Smooth muscle cell of trachea (primary cell): ENCODE results near the gene DDA1. TPM values are rescaled to one million over a fixed set of nuclear protein-coding genes. Genes with fewer than 3 reads are reported as not detected.

Experiments
- total RNA-seq: library from RNA; depleted of rRNA; stranded (reverse); fragments of >200 nt; gene quantifications from 2 replicates; pipeline ENCODE4 v1.2.1, GENCODE V29; 2014

The DDA1 gene
- 12.2 and 12.9 TPM in 2 replicates for total RNA-seq

DNA sequence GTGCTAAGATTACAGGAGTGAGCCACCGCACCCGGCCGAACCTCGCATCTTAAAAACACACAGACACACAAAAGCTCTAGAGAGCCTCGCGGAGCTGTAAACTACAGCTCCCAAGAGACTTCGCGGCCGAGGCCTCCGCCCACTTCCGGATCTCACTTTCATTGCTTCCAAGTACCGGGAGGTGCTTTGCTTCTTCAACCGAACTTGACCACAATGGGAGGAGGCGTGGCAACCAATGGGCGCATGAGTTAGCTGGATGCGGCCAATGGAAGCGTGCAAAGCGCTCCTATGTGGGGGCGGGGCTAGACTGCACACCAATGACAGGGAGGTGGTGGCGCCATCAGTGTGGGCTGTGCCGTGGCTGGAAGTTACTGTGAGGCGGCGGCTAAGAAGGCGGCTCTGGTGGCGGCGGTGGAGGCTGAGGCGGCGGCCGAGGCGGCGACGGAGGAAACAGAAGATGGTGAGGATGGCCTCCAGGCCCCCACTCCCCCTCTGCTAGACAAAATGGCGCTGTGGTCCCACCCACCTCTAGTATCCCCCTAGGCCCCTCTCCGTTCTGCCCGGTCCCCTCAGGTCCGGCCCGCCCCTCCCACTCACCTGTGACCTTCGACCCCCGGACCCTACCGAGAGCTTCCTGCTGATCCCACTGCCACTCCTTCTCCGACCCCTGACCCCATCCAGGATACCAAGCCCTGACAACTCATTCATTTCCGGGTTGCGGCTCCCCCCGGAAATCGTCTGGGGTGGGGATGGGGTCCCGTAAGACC lies at the start of gene DDA1:
TSS of gene DDA1 (plus strand) at position 366 of the 767 bp plus-strand sequence. CDS start at position 458, 92 bp downstream.

DNA sequence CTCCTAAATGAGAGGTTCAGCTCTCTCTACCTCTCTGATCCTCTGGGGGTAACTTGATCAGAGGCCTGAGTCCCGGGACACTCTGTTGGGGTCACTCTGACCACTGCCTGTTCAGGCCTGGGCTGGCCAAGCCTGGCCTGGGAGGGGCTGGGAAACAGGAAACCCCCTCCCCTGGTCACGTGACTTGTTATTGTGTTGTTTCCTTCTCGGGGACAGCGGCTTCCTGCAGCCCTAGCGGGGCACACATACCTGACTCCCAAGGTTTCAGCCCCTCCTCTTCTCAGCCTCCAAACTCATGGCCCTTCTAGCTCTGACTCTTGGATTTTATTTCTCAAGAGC lies 44.8 kb upstream of the DDA1 start, which contains the start of gene USHBP1:
TSS of gene USHBP1 (minus strand) at position 105 of the 339 bp plus-strand sequence. CDS start 446 bp downstream, outside the sequence.

DNA sequence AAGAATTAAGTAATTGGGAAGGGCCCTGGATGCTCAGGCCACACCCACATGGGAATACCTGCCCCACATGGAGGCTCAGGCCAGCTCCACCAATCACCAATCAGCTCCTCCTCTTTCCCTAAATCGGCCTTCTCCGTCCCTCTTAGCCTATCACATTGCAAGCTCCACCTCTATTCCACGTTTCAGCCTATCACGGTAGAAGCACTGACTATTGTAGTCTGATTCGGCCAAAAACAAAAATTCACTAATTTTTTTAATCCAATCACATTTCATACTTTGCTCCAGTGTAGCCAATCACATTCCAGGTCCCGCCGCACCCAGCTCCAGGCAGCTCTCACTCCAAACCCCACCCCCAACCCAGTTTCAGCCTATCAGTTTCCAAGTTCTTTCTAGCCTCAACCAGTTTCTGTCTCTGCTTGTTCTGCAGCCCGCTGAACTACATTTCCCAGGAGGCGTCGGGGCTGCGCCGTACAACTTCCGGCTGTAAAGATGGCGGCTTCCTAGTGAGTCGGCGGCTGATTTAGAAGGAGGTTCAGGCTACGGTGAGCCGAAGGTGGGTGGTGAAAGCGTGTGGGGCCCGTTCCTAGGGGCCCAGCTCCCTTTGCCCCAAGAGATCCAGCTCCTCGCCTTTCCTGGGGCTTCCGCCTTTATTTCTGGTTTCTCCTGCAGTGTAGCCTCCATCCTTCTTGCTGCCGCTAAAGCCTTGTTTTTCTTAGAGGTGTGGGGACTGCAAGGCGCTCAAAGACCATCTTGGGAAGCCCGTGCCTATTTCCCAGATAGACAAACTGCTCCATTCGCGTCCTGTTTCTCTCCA lies 42.2 kb upstream of the DDA1 start, which contains the start of gene BABAM1:
TSS of gene BABAM1 (plus strand) at position 469 of the 814 bp plus-strand sequence. CDS start 1,364 bp downstream, outside the sequence.

DNA sequence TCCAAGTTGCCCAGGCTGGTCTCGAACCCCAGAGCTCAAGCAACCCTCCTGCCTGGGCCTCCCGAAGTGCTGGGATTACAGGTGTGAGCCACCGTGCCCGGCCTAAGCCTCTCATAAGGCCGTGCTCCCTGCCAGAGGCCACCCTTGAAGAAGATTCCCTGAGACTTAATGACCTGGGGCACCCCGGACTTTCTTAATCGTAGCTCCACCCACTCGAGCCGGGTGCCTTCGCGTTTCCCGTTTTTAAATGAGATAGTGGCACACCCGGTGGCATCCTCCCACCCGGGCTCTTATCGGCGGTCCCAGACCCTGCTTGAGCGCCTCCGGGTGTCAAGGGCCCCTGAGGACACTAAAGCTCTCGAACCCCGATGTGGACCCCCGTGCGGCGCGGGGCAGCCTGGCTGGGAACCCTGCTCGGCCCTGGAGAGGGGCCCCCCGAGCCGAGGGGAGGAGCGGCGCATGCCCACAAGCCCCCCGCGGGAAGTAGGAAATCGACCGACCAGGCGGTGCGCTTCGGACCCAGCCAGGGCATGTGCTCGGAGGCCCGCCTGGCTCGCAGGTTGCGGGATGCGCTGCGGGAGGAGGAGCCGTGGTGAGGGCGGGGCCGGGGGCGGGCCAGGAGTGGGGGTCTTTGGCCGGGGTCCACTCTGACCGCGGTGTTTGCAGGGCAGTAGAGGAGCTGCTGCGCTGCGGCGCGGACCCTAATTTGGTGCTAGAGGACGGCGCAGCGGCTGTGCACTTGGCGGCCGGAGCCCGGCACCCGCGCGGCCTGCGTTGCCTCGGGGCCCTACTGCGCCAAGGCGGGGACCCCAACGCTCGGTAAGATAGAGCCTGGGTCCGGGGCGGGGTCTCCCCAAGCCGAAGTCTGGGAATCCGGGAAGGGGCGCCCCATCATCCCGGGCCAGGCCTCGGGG lies 27.7 kb upstream of the DDA1 start, which contains the start of gene ANKLE1:
TSS of gene ANKLE1 (plus strand) at position 511 of the 914 bp plus-strand sequence. CDS start at position 531, 20 bp downstream.

DNA sequence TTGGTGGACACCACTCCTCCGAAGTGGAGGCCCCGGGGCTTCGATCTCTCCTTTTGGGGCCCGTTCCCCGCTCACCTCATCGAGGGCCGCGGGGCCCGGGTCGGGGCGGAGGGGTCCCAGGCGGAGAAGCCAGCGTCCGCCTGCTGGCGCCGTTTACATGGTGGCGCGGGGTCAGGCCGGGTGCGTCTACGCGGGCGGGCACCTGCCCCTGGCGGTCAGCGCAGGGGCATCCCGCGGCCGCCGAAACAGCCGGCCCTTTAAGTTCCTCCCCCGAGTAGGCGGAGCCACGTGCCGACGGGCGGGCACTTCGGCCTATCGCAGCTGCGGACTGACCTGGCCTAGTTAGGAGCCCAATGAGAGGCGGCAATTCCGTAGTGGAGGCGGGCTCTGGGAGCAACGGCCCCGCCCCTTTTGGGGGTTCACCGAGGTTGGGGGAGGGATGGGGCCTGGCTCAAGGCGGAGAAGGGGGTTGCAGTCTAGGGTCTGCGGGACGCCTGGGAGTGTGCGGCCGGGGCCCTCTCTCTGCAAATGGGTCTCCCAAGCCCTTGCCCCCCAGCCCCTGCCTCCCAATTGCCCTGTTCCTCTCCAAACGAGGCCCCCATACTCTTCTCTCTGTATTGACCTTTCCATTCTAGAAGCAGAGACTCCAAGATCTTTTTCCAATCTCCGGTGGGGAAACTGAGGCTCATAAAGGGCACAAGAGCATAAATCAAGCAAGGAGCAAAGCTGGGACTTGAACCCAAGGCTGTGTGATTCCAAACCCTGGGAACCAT lies 6.0 kb upstream of the DDA1 start, which contains the start of gene ABHD8:
TSS of gene ABHD8 (minus strand) at position 259 of the 773 bp plus-strand sequence. CDS start 1,809 bp downstream, outside the sequence.

DNA sequence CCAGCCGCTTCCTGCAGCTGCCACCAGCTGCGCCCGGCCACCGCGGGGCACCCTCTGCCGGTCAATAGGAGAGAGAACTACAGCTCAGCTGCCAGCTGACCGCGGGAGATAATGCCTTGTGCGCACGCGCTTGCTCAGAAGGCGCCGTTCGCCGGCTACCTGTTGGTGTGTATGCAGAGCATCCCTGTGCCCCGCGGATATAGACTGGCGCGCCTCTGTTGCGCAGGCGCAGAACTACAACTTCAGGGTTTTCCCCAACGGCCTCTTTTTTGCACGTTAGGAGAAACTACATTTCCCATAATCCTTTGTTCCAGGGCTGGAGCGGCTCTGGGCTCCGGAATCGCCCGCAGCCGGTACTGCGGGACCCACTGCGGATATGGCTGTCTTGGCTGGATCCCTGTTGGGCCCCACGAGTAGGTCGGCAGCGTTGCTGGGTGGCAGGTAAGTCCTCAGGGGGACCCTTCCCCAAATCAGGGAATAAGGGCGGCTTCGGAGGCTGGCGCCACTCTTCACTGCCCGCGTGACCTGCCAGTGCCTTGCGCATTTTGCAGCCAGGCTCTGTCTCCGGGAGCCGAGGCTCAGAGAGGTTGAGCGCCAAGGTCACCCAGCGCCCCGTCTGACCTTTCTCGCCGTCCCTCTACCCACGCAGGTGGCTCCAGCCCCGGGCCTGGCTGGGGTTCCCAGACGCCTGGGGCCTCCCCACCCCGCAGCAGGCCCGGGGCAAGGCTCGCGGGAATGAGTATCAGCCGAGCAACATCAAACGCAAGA lies 3.7 kb upstream of the DDA1 start, which contains the start of gene MRPL34:
TSS of gene MRPL34 (plus strand) at position 356 of the 768 bp plus-strand sequence. CDS start at position 377, 21 bp downstream.

DNA sequence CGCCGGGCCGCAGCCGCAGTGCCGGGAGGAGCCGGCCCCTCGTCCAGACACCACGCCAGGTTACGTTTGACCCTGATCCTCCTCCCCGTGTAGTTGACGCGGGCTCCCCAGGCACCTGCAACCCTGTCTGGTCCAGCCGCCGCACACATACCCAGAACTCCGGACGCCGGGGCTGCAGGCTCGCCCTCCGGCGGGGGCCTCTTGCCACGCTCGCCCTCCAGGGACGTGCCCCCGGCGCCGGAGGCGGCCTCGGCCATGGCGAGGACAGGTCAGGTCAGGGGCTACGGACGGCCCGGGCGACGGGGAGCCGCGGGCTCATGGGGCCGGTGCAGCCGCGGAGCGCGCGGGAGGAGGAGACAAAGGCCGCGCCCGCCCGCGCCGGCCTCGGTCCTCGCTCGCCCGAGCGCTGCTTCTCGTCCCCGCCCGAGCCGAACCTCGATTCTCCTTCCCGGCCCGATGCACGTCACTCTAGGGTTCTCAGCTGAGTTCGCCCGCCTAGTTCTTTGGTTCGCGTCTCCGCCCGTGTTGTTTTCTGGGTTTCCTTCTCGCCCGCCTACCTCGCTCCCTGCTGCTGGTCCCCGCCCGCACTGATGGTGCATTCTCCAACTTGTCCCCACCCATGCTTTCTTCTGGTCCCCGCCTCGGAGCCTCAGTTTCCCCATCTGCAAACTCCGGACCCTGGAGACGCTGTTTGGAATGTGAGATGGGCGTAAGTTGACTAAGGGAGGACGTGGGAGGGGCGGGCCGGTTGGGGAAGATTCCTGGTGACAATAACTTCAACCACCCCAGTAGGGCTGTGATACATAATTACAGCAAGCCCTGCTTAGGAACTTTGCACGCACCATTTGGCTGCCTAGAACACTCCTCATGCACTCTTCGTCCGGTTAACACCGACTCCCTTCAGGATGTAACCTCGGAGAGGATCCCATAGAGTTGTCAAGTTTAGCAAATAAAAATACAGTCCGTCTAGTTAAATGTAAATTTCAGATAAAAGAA lies 25.3 kb downstream of the DDA1 start, which contains the start of gene ANO8:
TSS of gene ANO8 (minus strand) at position 442 of the 996 bp plus-strand sequence. CDS start at position 257, 185 bp downstream.

DNA sequence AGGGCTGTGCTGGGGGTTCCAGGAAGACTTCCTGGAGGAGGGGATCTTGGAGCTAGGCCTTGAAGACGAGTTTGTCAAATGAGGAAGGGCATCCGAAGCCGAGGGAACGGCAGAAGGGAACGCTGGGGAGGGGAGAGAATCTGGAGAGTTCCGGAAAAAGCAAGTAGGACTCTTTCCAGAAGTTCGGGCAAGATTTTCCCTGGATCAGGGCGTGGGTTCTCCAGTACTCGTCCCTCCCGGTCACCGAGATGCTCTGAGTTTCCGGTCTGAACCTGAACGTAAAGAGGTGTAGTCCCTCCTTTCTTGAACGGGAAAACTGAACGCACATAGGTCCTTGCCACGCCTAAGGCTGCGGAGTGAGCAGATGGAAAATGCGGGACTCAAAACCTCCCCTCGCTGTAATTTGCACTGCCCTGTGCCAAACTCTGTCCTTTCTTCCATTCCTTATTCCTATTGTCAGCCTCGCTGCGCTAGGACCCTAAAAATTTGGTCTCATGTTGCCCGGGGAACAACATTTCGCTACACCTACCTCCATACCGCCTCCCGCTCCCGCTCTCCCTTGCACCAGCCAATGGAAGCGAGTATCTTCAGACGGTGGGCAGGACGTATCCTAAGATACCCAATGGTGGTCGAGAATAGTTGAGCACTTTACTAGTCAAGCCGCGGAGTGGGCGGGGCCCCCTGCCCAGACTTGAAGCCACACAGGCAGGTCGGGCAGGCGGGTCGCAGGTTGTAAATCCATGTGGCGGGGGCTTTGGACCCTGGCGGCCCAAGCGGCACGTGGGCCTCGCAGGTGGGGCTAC lies 27.7 kb downstream of the DDA1 start, which contains the start of gene GTPBP3:
TSS of gene GTPBP3 (plus strand) at position 682 of the 803 bp plus-strand sequence. CDS start at position 741, 59 bp downstream.

Other genes with a start within 250 kb of the DDA1 start
- gene HAUS8, start 234.1 kb upstream of the DDA1 start, total RNA-seq, result 1.3 and 4.9 TPM in 2 replicates
- 78.8 and 104 TPM in 2 replicates for gene MYO9B, start 233.8 kb upstream of the DDA1 start, total RNA-seq
- 17.9 and 25.5 TPM in 2 replicates for gene USE1, start 94.2 kb upstream of the DDA1 start, total RNA-seq
- 3.1 and 3.8 TPM in 2 replicates for gene OCEL1, start 83.3 kb upstream of the DDA1 start, total RNA-seq
- 34.8 and 67.5 TPM in 2 replicates for gene NR2F6, start 63.6 kb upstream of the DDA1 start, total RNA-seq
- gene USHBP1, start 44.8 kb upstream of the DDA1 start, total RNA-seq, result 0.15 TPM in 1 of 2 replicates, not detected in the other
- gene BABAM1, start 42.1 kb upstream of the DDA1 start, total RNA-seq, result 97.9 and 121 TPM in 2 replicates
- gene ANKLE1, start 27.7 kb upstream of the DDA1 start, total RNA-seq, result 0.17 and 0.44 TPM in 2 replicates
- gene ABHD8, start 6.1 kb upstream of the DDA1 start, total RNA-seq, result 19.3 and 21.0 TPM in 2 replicates
- 38.4 and 47.5 TPM in 2 replicates for gene MRPL34, start 3.7 kb upstream of the DDA1 start, total RNA-seq
- 4.1 and 7.7 TPM in 2 replicates for gene ANO8, start 25.3 kb downstream of the DDA1 start, total RNA-seq
- gene GTPBP3, start 28.0 kb downstream of the DDA1 start, total RNA-seq, result 11.4 and 19.8 TPM in 2 replicates
- 0.29 TPM in 1 of 2 replicates, not detected in the other for gene PLVAP, start 67.8 kb downstream of the DDA1 start, total RNA-seq
- gene CCDC194, start 84.6 kb downstream of the DDA1 start, total RNA-seq, result 0.15 and 0.17 TPM in 2 replicates
- gene BST2, start 96.1 kb downstream of the DDA1 start, total RNA-seq, result 0.99 and 3.8 TPM in 2 replicates
- 49.2 and 59.2 TPM in 2 replicates for gene MVB12A, start 110.5 kb downstream of the DDA1 start, total RNA-seq
- gene TMEM221, start 139.1 kb downstream of the DDA1 start, total RNA-seq, result 0.33 TPM in 1 of 2 replicates, not detected in the other
- gene NXNL1, start 151.4 kb downstream of the DDA1 start, total RNA-seq, result not detected in 2 replicates
- 33.6 and 62.2 TPM in 2 replicates for gene SLC27A1, start 161.0 kb downstream of the DDA1 start, total RNA-seq
- 65.5 and 119 TPM in 2 replicates for gene PGLS, start 202.1 kb downstream of the DDA1 start, total RNA-seq
- gene COLGALT1, start 246.1 kb downstream of the DDA1 start, total RNA-seq, result 93.1 and 100 TPM in 2 replicates